ENCODE data around the gene NEUROG1.

DNA sequence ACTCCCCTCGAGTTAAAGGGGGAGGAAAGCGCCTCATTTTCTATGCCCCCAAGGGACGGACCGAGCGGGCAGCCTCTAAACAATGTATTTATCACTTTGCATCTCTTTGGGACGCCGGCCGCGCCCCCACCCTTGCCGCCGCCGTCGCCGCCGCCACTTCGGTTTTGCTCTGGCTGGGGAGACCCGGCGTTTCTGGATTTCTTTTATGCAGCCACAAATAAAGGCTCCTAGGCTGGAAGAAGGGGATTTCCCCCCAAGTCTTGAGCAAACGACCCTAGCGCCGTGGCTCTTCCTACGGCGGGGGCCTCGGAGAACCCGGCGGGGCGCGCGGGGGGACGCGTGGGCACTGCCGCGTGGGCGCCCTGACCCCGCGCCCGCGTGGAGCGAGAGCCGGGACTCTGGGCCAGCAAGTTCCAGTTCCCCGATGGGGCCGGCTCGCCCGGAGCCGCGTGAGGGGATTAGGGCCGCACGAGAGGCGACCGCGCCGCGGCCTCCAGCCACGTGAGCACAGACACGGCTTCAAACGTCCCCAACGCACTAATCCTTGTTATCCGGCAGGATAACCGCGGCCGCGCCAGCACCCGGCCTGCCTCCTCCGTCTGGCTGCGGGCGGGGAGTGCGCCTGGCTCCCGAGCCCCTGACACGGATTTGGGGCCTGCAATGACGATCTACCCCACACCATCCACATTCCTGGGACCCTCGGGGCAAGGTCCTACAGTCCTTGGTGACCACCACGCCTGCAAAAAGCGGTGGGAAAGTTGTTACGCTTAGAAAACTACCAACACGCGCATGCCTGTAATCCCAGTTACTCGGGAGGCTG, 7.9 kb upstream of the NEUROG1 start:
- TF ChIP-seq POLR2A (IDR thresholded peaks at IDR 0.05) = no peak
- TF ChIP-seq, protein P1, sequence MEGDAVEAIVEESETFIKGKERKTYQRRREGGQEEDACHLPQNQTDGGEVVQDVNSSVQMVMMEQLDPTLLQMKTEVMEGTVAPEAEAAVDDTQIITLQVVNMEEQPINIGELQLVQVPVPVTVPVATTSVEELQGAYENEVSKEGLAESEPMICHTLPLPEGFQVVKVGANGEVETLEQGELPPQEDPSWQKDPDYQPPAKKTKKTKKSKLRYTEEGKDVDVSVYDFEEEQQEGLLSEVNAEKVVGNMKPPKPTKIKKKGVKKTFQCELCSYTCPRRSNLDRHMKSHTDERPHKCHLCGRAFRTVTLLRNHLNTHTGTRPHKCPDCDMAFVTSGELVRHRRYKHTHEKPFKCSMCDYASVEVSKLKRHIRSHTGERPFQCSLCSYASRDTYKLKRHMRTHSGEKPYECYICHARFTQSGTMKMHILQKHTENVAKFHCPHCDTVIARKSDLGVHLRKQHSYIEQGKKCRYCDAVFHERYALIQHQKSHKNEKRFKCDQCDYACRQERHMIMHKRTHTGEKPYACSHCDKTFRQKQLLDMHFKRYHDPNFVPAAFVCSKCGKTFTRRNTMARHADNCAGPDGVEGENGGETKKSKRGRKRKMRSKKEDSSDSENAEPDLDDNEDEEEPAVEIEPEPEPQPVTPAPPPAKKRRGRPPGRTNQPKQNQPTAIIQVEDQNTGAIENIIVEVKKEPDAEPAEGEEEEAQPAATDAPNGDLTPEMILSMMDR (IDR thresholded peaks at IDR 0.05) = no peak
